Activated CD4-positive, alpha-beta T cell treated with anti-CD3 and anti-CD28 coated beads, Interleukin-2, amount 10 ng/mL, durations not matched to agents 24 days and 14 days (primary cell): ENCODE measurements around the gene RWDD3. TPM values are rescaled to one million over a fixed set of nuclear protein-coding genes. Genes with fewer than 3 reads are reported as not detected.

Experiments
- DNase-seq: peaks from one replicate; pipeline ENCODE4 v3.0.0; 2022
- H3K27ac Mint-ChIP-seq: one replicate; pipeline ENCODE4 v1.8.0; 2022; ENCODE audit warnings: mild to moderate bottlenecking, mixed read lengths
- H3K27me3 Mint-ChIP-seq: one replicate; pipeline ENCODE4 v1.8.0; 2022; ENCODE audit warnings: mixed read lengths
- H3K36me3 Mint-ChIP-seq: one replicate; pipeline ENCODE4 v1.8.0; 2022; ENCODE audit warnings: low read depth, mild to moderate bottlenecking, mixed read lengths
- H3K4me1 Mint-ChIP-seq: one replicate; pipeline ENCODE4 v1.8.0; 2021; ENCODE audit warnings: mixed read lengths
- H3K4me3 Mint-ChIP-seq: one replicate; pipeline ENCODE4 v1.8.0; 2022; ENCODE audit warnings: mild to moderate bottlenecking, moderate library complexity, mixed read lengths
- H3K9me3 Mint-ChIP-seq: one replicate; pipeline ENCODE4 v1.8.0; 2021; ENCODE audit warnings: mixed read lengths
- intact Hi-C: fragments of 100-400 bp; cut with micrococcal nuclease; formaldehyde crosslinking; loops from one replicate; pipeline ENCODE4 v1.15.1; 2023
- total RNA-seq: library from RNA; stranded (reverse); gene quantifications from 2 replicates; pipeline ENCODE4 v1.2.3, GENCODE V29; 2022

Gene RWDD3
- total RNA-seq, 1 donor from 2014 or later: 11.6 TPM

- Mint-ChIP-seq H3K4me1 (peaks cover 33% of the 10 kb centered on the region), H3K9me3 (no peaks in the 10 kb centered on the region), H3K27me3 (no peaks in the 10 kb centered on the region), H3K4me3 (no peak overlapping the region), H3K36me3 (peaks cover 42% of the 10 kb centered on the region), H3K27ac (no peak overlapping the region)
- intact Hi-C loops: loop anchor here (10.0 kb wide), 1 partner anchor 823 kb away; the partner anchor contains the start of gene ABCD3
- DNase-seq: no peak
Observed at GRCh38 chr1:95237981-95238703, 4.1 kb downstream of the RWDD3 start.

DNA sequence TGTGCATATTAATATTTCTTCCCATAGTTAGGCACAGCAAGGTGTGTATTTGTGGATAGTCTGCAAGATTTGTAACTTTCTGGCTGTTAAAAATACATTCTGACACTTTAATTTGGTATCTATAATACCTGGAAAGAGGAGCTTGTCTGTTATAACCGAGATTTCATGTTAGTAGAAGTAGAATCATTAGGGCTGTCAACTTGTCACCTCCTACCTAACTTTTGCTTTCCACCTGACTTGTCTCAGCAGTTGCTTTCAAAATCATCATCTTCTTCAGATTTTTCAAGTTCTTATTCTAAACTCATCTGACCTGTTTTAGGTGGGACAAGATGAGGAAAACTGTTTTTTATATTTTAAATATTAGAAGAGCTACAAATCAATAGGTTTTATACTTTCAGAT, 11.0 kb downstream of the RWDD3 start:
- no peak for DNase-seq
- Mint-ChIP-seq H3K4me3 (no peak overlapping the region), H3K27ac (no peak overlapping the region), H3K9me3 (no peaks in the 10 kb centered on the region), H3K27me3 (no peaks in the 10 kb centered on the region), H3K4me1 (peaks cover 6% of the 10 kb centered on the region), H3K36me3 (peaks cover 45% of the 10 kb centered on the region)
- intact Hi-C loops: no loop called here

DNA sequence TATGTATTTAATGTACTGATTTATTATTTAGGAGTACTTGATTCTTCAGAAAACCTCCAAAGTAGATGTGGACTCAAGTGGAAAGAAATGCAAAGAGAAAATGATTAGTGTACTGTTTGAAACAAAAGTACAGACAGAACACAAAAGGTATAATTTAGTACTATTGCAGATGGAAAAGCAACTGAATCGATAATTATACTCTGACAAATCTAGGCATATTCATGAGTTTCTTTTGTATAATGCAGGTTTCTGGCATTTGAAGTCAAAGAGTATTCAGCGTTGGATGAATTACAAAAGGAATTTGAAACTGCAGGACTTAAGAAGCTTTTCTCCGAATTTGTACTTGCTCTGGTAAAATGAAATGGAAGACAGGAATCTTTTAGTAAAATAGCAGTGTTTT, 12.5 kb downstream of the RWDD3 start:
- H3K36me3 Mint-ChIP-seq: peaks cover 33% of the 10 kb centered on the region

DNA sequence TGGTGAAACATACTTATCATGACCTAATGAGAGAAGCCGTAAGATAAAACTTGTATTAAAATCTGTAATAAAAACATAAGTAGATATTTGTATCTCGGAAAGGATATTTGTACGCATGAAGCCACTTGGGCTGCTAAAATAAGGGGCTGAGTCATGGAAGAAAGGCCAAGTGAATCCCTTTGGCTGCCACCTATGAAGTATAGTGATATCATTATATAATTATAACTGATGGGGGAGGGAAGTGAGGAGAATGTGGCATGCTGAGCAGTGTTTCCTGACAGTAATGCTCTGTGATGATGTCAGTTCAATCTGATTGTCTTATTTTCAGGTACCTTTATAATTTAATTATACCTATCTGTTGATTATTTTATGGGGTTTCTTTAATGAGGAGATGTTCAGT, 13.6 kb downstream of the RWDD3 start:
- H3K27ac Mint-ChIP-seq: no peak overlapping the region
- H3K27me3 Mint-ChIP-seq: no peaks in the 10 kb centered on the region
- H3K4me1 Mint-ChIP-seq: peaks cover 2% of the 10 kb centered on the region
- H3K9me3 Mint-ChIP-seq: no peaks in the 10 kb centered on the region
- intact Hi-C loops: no loop called here
- DNase-seq: no peak
- H3K4me3 Mint-ChIP-seq: no peak overlapping the region
- H3K36me3 Mint-ChIP-seq: peaks cover 31% of the 10 kb centered on the region

More for the DNA sequence above, 12.5 kb downstream of the RWDD3 start:
- Mint-ChIP-seq H3K4me1 (peaks cover 2% of the 10 kb centered on the region), H3K9me3 (no peaks in the 10 kb centered on the region), H3K27ac (no peak overlapping the region), H3K4me3 (no peak overlapping the region), H3K27me3 (no peaks in the 10 kb centered on the region)
- no peak for DNase-seq
- intact Hi-C loops: no loop called here

- no peak overlapping the region for H3K27ac Mint-ChIP-seq
- H3K36me3 Mint-ChIP-seq: peaks cover 18% of the 10 kb centered on the region
- DNase-seq: no peak
- H3K4me1 Mint-ChIP-seq: no peaks in the 10 kb centered on the region
- H3K4me3 Mint-ChIP-seq: no peak overlapping the region
- intact Hi-C loops: no loop called here
- H3K9me3 Mint-ChIP-seq: no peaks in the 10 kb centered on the region
- H3K27me3 Mint-ChIP-seq: no peaks in the 10 kb centered on the region
Observed at GRCh38 chr1:95249916-95250315, 15.9 kb downstream of the RWDD3 start.

DNA sequence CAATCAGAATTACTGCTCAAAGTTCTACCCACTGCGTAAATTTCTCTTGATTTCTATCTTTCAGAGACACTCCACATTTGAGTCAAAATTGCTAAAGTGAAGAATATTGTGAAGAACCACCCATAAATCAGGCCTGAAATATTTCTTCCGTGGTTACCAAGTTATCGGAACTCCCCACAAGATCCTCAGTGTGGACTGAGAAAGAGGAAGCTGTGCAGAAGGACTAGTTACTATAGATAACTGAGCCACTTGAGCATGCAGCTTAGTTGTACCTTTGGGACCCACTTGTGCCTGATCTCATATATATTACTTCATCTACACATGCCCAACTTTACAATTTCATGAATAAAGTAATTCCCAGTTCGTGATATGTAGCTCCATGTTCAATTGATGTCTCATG, 18.4 kb downstream of the RWDD3 start:
- intact Hi-C loops: no loop called here
- H3K27me3 Mint-ChIP-seq: no peaks in the 10 kb centered on the region
- H3K27ac Mint-ChIP-seq: no peak overlapping the region
- no peaks in the 10 kb centered on the region for H3K9me3 Mint-ChIP-seq
- H3K4me3 Mint-ChIP-seq: no peak overlapping the region
- peaks cover 13% of the 10 kb centered on the region for H3K36me3 Mint-ChIP-seq
- DNase-seq: no peak
- no peaks in the 10 kb centered on the region for H3K4me1 Mint-ChIP-seq

DNA sequence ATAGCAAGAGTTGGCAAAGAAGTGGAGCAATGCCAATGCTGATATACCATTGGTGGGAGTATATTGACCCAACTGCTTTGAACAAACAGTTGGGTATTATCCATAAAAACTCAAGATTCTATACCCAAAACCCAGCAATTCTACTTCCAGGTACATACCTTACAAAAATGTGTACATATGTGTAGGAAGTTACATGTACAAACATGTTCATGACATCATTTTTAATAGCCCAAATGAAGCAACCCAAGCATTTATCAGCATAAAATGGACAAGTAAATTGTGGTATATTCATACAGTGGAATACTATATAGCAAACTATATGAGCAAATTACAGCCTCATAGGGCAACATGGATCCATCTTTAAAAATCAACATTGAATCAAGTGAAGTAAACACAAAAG, 20.9 kb downstream of the RWDD3 start:
- Mint-ChIP-seq H3K4me1 (no peaks in the 10 kb centered on the region), H3K27ac (no peak overlapping the region), H3K9me3 (no peaks in the 10 kb centered on the region), H3K27me3 (peaks cover 3% of the 10 kb centered on the region), H3K36me3 (peaks cover 8% of the 10 kb centered on the region), H3K4me3 (no peak overlapping the region)
- DNase-seq: no peak
- intact Hi-C loops: no loop called here

DNA sequence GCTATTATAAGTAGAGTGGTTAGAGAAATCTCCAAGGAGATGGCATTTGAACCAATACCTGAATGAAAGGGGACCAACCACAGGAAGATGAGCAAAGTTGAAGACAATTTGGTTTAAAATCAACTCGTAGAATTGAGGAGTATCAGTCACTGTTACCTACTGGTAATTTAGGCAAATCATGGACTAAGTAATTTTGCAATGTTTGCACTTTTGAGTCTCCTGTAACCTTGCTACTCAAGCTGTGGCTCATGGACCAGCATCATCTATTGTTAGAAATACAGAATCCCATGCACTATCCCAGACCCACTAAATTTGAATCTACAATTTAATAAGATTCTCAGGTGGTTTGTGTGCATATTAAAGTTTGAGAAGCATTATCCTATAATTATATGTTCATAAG, 21.8 kb downstream of the RWDD3 start:
- no peak for DNase-seq
- Mint-ChIP-seq H3K4me3 (no peak overlapping the region), H3K4me1 (no peaks in the 10 kb centered on the region), H3K27me3 (peaks cover 3% of the 10 kb centered on the region), H3K9me3 (no peaks in the 10 kb centered on the region), H3K27ac (no peak overlapping the region), H3K36me3 (peaks cover 8% of the 10 kb centered on the region)
- intact Hi-C loops: no loop called here

DNA sequence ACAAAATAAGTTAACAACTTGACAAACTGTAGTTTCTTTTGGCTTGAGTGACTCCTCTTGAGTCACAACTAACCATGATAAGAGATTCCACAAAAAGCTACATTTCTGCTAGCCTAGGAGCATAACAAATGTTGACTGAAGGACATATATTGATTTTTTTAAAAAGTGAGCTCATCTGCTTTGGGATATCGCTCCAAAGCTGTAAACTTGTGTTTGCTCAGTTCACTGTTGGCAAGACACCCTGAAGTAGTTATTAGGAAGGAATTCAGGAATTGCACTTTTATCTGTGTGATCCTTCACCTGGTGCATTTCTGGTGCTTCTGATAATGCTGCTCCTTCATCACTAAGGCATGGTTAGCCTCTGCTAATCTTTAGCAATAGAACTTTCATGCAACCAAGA, 23.7 kb downstream of the RWDD3 start:
- Mint-ChIP-seq H3K36me3 (peaks cover 1% of the 10 kb centered on the region), H3K4me3 (no peak overlapping the region), H3K27ac (no peak overlapping the region), H3K4me1 (no peaks in the 10 kb centered on the region), H3K27me3 (peaks cover 3% of the 10 kb centered on the region), H3K9me3 (no peaks in the 10 kb centered on the region)
- DNase-seq: no peak
- intact Hi-C loops: no loop called here

DNA sequence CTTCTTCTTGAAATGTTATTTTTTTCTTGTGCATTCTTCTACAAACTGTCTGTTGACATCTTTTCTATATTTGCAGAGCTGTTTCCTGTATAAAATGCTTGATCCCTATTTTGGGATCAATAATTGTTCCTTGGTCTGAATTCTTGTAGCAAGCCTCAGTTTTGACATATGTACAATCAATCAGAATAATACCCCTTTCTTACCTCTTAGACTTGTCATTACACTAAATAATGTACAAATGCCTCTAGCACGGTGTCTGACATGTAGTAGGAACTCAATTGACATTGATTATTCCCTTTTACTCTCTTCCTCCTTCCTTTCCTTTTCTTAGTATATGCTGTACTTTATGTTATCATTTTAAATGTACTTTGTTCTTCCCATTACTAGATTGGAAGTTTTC, 25.2 kb downstream of the RWDD3 start:
- no peaks in the 10 kb centered on the region for H3K9me3 Mint-ChIP-seq
- no peaks in the 10 kb centered on the region for H3K36me3 Mint-ChIP-seq
- peaks cover 3% of the 10 kb centered on the region for H3K27me3 Mint-ChIP-seq
- no peaks in the 10 kb centered on the region for H3K4me1 Mint-ChIP-seq
- H3K4me3 Mint-ChIP-seq: no peak overlapping the region
- no peak for DNase-seq
- no peak overlapping the region for H3K27ac Mint-ChIP-seq
- intact Hi-C loops: no loop called here

DNA sequence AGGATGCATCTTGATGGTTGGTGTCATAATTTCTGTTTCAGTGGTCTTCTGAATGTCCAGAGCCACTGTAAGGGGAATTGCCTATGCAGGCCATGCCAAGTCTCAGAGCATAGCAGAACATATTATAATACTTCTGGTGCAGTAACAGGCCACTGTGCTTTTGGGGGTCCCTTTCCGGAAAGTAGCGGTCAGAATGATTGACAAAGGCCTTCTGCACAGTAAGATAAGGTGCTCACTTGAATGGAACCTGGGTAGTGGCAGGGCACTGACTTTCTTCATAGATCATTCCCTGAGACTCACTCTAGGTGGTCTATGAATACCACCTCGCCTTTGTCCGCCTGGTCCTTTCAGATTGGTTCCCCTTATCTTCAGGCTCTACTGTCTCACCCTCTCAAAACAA, 28.9 kb downstream of the RWDD3 start:
- H3K4me3 Mint-ChIP-seq: no peak overlapping the region
- H3K4me1 Mint-ChIP-seq: no peaks in the 10 kb centered on the region
- no peak overlapping the region for H3K27ac Mint-ChIP-seq
- no peaks in the 10 kb centered on the region for H3K9me3 Mint-ChIP-seq
- H3K27me3 Mint-ChIP-seq: peaks cover 5% of the 10 kb centered on the region
- DNase-seq: no peak
- no peaks in the 10 kb centered on the region for H3K36me3 Mint-ChIP-seq
- intact Hi-C loops: no loop called here

DNA sequence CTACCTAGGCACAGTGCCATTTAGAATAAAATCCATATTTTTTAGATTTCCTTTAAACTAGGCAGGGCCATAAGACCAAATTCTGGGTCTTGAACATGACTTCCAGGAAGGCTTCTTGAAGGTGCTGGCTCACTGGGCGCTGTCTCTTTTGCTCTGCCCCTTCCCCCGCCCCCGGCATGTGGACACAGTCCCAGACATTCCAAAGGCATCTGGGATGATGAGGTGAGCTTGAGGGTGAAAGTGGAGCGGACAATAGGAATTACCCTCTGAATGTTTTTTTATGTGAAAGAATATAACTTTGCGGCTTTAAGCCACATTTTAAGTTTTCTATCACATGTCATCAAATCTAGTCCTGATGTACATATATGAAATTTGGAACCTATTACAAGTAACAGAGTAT, 29.4 kb downstream of the RWDD3 start:
- H3K27ac Mint-ChIP-seq: no peak overlapping the region
- H3K9me3 Mint-ChIP-seq: no peaks in the 10 kb centered on the region

DNA sequence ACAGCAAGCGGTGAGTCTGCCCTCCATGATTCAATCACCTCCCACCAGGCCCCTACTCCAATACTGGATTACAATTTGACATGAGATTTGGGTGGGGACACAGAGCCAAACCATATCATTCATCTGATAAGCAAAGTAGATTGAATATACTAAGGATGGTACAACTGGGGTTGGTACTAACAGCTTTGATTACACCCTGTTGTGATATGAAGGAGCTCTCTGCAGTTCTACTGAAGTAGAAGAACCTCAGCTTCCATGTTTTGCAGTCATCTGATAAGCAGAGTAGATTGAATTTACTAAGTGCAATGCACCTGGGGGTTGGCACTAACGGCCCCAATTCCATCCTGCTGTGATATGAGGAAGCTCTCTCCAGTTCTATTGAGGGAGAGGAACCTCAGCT, 31.1 kb downstream of the RWDD3 start:
- Mint-ChIP-seq H3K9me3 (no peaks in the 10 kb centered on the region), H3K27ac (no peak overlapping the region), H3K27me3 (peaks cover 2% of the 10 kb centered on the region), H3K4me1 (no peaks in the 10 kb centered on the region), H3K4me3 (no peak overlapping the region), H3K36me3 (no peaks in the 10 kb centered on the region)
- DNase-seq: no peak
- intact Hi-C loops: no loop called here

More for the DNA sequence above, 29.4 kb downstream of the RWDD3 start:
- H3K4me1 Mint-ChIP-seq: no peaks in the 10 kb centered on the region
- H3K4me3 Mint-ChIP-seq: no peak overlapping the region
- peaks cover 5% of the 10 kb centered on the region for H3K27me3 Mint-ChIP-seq
- intact Hi-C loops: no loop called here
- H3K36me3 Mint-ChIP-seq: no peaks in the 10 kb centered on the region
- no peak for DNase-seq

DNA sequence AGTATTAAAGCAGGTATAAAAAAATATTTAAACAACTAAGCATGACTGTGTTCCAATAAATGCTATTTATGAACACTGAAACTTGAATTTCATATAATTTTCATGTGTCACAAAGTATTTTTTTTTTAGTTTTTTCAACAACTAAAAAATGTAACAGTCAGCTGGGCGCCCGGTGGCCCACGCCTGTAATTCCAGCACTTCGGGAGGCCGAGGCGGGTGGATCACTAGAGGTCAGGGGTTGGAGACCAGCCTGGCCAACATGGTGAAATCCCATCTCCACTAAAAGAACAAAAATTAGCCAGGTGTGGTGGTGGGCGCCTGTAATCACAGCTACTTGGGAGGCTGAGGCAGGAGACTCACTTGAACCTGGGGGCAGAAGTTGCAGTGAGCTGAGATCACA, 42.4 kb downstream of the RWDD3 start:
- H3K27ac Mint-ChIP-seq: no peak overlapping the region
- intact Hi-C loops: no loop called here
- no peak overlapping the region for H3K4me3 Mint-ChIP-seq
- H3K36me3 Mint-ChIP-seq: no peaks in the 10 kb centered on the region
- H3K27me3 Mint-ChIP-seq: peaks cover 1% of the 10 kb centered on the region
- no peaks in the 10 kb centered on the region for H3K4me1 Mint-ChIP-seq
- no peak for DNase-seq
- H3K9me3 Mint-ChIP-seq: no peaks in the 10 kb centered on the region
